Astrocyte of the spinal cord (primary cell): ENCODE measurements around the gene STX16.

Experiments used
- DNase-seq: peaks from one replicate; pipeline ENCODE4 v3.0.0; 2011; ENCODE audit warnings: low read depth, low spot score
- H3K4me3 ChIP-seq: 2 replicates; pipeline ENCODE4 v1.5.1; 2011; ENCODE audit warnings: low read depth, mild to moderate bottlenecking, low read length, moderate library complexity
- CTCF ChIP-seq: IDR thresholded peaks from 2 replicates; pipeline ENCODE4 v1.5.1; 2012; ENCODE audit warnings: low read depth, mild to moderate bottlenecking, low read length, inconsistent platforms
- in situ Hi-C: cut with HindIII; loops from 2 replicates; pipeline ENCODE4 v1.10.0; 2017; ENCODE audit warnings: low sequenced_read_pairs

STX16 gene

DNA sequence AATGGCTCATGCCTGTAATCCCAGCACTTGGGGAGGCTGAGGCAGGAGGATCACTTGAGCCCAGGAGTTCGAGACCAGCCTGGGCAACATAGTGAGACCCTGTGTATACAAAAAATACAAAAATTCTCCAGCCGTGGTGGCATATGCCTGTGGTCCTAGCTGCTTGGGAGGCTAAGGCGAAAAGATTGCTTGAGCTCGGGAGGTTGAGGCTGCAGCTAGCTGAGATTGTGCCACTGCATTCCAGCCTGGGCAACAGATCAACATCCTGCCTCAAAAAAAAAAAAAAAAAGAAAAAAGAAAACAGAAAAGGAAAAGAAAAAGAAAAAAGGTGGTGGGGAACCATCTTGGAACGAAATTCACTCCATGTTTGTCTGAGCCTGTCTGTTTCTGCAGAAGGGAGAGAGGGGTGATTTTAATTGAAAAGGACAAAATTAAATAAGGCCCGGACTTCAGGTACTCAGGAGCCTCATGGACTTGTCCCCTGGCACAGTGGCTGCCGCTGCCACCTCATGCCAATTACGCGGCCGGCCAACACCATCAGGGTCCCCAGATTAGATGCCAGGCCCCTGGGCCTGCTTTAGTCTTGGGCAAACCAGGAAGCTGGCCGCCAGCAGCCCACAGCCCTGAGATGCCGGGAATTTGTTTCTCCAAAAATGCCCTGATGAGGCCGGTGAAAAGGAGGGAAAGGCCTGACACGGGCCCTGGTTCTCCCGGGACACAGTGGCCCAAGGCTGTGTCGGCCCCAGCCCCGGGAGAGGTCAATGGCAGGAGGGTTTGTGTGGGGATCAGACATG is 37.8 kb upstream of the STX16 start:
- in situ Hi-C loops: no loop called here
- DNase-seq: no peak
- TF ChIP-seq CTCF: no peak
- no peak overlapping the region for H3K4me3 ChIP-seq

DNA sequence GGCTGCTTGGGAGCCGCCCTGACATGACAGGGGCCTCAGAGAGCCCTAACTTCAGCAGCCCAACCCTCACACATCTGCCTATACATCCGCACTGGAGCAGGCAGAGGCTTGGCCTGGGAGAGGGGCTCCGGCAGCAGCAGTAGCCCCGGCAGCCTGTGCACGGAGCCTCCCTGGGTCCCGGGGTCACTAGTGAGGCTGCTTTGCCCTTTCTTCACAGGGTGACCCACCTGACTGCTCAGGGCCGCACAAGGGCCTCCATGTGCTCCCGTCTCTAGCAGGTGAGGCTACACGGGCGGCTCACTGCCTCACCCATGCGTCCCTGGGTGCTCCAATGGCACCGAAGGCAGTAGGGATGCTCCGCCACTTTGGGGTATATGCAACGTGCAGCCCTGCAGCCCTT is 36.7 kb upstream of the STX16 start:
- TF ChIP-seq CTCF: no peak
- H3K4me3 ChIP-seq: no peak overlapping the region
- no peak for DNase-seq
- in situ Hi-C loops: no loop called here

GRCh38 chr20:58614984-58615760 is 35.9 kb upstream of the STX16 start:
- no peak for TF ChIP-seq CTCF
- H3K4me3 ChIP-seq: no peak overlapping the region
- in situ Hi-C loops: no loop called here
- no peak for DNase-seq

DNA sequence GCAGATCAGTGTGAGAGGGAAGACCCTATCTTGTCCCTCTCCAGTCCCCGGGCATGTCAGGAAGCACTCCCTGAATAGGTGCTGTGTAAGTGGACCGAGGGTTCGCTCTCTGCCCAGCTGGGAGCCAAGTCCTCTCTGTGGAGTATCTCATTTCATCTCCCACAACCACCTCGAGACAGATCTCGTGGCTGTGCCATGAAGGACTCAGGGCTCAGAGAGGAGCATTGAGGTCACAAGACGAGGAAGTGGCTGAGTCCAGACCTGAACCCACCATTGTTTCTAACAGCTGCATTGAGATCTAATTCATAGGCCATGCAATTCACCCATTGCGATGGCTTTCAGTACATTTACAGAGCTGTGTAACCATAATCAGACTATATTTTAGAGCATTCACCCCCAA is 34.7 kb upstream of the STX16 start:
- DNase-seq: no peak
- in situ Hi-C loops: no loop called here
- no peak for TF ChIP-seq CTCF
- no peak overlapping the region for H3K4me3 ChIP-seq

DNA sequence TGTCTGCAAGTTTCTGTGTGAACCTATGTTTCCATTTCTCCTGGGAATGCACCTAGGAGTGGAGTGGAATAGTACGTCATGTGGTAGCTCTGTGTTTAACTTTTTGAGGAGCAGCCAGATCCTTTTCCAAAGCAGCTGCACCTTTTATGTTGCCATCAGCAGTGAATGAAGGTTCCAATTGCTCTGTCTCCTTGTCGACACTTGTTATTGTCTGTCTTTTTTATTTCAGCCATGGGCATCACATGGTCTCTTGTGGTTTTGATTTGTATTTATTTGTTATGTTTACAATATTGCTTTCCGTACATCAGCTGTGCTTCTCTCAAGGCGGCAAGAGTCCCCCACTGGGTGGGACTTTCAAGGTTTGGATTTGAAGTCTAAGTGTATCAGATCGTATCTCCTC is 33.9 kb upstream of the STX16 start:
- in situ Hi-C loops: no loop called here
- no peak for DNase-seq
- no peak for TF ChIP-seq CTCF
- H3K4me3 ChIP-seq: no peak overlapping the region

DNA sequence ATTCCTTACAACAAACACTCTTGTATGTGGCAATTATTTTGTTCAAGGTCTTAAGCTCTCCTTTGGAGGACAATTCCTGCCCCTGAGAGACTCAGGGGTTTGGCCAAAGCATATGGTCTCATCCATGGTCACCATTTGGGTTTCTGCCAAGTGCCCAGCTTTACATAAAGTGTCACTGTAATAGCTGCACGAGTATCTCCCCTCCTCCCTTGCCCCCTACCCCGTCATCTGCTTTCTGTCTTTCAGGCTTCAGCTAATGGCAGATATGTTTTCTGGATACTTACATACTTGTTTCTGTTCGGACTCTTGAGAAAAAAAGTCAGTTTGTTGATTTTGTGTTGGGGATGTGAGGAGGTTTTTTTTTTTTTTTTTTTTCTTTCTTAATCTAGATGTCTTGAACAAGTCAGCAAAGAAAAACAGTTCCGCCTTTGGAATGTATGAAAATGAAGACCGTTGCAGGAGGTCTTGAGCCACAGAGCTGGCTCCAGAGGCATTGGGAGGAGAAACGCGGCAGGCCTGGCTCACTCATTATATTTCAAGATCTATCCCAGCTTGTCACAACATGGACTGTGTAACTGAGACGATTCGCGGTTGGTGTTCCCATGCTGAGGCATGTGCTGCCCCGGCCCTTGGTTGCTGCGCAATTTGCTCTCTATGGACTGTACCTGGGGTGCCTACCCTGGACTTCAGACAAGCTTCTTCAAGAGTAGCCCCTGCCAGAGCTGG is 32.6 kb upstream of the STX16 start:
- no peak overlapping the region for H3K4me3 ChIP-seq
- TF ChIP-seq CTCF: no peak
- DNase-seq: peak; percentile 94
- in situ Hi-C loops: no loop called here
